Right ventricle myocardium inferior (tissue), 1 donor: ENCODE data around the gene PRKAA2. TPM values are rescaled to one million over a fixed set of nuclear protein-coding genes. Genes with fewer than 3 reads are reported as not detected.
A peak's percentile ranks its signal among the peaks of the same experiment; 100 is the strongest.

Source experiments
- ATAC-seq: fragments of 200-7000 bp; cut with Tn5 transposase; one replicate; pipeline ENCODE4 v1.9.1; 2020; ENCODE audit warnings: mild to moderate bottlenecking, moderate library complexity
- DNase-seq: peaks from one replicate; pipeline ENCODE4 v3.0.0; 2021; ENCODE audit errors: missing footprints
- intact Hi-C: fragments of 100-400 bp; cut with DNase I; formaldehyde crosslinking; loops from one replicate; pipeline ENCODE4 v1.11.0; 2022
- total RNA-seq: library from RNA; stranded (reverse); fragmentation: NEBNext Ultra II Directional; extraction: Animal tissue kit (Norgen Biotek cat#: 25700); gene quantifications from one replicate; pipeline ENCODE4 v1.2.1, GENCODE V29; 2021
- donor health status: DM: no; HTN: yes; CAD: no; lungs with severe emphysema.

The PRKAA2 gene
- total RNA-seq, 1 donor from 2014 or later, result 77.9 TPM

DNA sequence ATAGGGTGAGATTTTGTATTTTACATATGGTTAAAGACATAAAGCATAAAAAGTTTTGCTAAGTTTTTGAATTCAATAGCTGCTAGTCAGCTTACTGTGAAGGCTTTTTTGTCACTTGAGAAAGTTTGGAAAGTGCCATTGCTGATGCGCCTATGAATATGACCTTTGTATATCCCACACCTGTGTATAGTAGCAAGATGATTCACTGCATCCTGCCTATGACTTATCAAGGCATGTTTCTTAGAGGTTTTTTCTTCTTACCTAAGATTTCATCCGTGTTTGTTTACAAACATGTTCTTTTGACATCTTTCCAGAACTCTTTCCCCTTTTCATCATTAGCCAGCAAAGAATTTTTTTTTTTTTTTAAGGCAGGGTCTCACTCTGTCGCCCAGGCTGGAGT, 51.5 kb downstream of the PRKAA2 start:
- intact Hi-C loops, result no loop called here

DNA sequence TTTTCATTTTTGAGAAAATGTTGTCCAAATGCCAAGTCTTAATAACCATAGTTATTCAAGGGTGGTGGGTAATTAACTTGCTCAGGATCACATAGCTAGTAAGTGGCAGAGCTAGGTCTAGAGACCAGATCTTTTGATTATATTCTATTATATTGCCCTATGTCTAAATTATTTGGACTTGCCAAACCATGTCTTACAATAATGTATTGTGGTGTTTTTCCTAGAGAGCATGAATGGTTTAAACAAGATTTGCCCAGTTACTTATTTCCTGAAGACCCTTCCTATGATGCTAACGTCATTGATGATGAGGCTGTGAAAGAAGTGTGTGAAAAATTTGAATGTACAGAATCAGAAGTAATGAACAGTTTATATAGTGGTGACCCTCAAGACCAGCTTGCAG, 58.6 kb downstream of the PRKAA2 start:
- ATAC-seq (no peak), DNase-seq (no peak)
- intact Hi-C loops, result no loop called here

More for the DNA sequence above, 51.5 kb downstream of the PRKAA2 start:
- ATAC-seq (no peak), DNase-seq (no peak)

- intact Hi-C loops, result loop anchor here (5.0 kb wide), 2 partner anchors 60 to 1425 kb away; partner anchors contain the start of gene PRKAA2
- DNase-seq (no peak), ATAC-seq (no peak)
Measured at GRCh38 chr1:56707379-56707778, 62.3 kb downstream of the PRKAA2 start.

DNA sequence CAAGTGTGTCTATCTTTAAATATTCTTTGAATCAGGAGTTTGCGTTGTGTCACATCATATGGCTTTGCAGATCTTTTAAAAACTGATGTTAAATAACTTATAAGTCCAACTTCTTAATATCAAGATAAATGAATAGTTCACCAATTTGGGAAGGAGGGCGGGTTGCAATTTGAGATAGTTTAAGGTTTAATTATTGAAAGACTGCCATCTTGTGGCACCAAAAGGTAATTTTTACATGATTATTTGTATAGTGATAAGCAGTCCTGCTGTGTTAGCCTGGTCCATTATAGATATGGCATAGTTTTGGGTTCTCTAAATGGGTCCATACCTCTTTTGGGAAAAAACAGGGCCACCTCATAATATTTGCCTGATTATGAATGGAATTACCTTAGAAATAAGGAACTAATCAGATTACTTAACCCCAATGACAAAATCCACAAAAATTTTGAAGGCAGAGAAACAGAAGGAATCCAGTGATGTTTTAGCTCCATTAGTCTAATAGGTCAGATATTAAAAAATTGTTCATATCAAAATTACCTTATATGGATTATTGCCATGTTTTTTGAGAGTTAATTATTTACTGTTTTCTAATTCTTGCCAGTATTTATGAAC, 64.3 kb downstream of the PRKAA2 start:
- DNase-seq, result no peak
- intact Hi-C loops, result loop anchor here (5.0 kb wide), 2 partner anchors 62 to 1427 kb away; partner anchors contain the start of gene PRKAA2

DNA sequence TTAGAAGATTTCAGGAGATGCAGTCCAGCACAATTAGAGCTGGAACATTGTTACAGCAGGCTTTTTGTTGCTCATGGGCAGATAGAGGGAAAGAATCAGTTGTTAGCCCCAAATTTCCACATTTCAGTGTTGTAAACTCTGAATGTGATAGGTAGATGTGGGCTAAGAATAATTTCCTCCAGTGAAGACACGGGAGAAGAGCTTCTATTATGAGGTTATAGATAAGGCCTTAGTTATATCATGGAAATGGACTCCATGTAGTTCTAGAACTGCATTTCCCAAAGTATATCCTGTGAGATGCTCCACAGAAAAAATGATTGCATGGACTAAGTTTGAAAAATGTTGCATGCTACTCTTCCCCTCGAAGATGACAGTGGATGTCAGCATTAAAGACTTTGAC, 64.9 kb downstream of the PRKAA2 start:
- intact Hi-C loops, result loop anchor here (5.0 kb wide), 2 partner anchors 63 to 1428 kb away; partner anchors contain the start of gene PRKAA2
- no peak for DNase-seq
- no peak for ATAC-seq

More for the DNA sequence above, 64.3 kb downstream of the PRKAA2 start:
- no peak for ATAC-seq

GRCh38 chr1:56710646-56711045, 65.5 kb downstream of the PRKAA2 start:
- DNase-seq, result no peak
- intact Hi-C loops, result no loop called here
- ATAC-seq, result no peak

- ATAC-seq, result no peak
- intact Hi-C loops, result no loop called here
- no peak for DNase-seq
Measured at GRCh38 chr1:56712150-56712549, 67.0 kb downstream of the PRKAA2 start.

GRCh38 chr1:56713112-56713511, 68.0 kb downstream of the PRKAA2 start:
- intact Hi-C loops, result no loop called here
- DNase-seq, result no peak
- ATAC-seq, result no peak

GRCh38 chr1:56715156-56715555, 70.0 kb downstream of the PRKAA2 start:
- ATAC-seq, result no peak
- no peak for DNase-seq
- intact Hi-C loops, result no loop called here

DNA sequence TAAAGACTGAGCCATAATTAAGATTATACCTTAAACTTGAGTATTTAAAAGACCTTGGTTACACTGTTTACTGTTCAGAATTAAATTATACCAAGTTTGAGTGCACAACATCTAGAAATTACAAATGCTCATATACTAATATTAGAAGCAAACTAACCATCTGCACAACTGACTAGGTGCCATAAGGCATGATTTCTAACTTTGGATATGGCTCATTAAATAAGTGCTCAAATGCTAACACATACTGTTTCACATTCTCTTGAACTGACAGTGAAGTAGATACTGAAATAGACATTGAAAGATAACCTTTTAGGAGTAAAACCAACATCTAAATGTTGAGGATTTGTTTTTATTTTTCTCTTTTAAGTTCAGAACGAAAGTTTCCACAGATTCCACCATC, 74.1 kb downstream of the PRKAA2 start:
- ATAC-seq, result no peak
- intact Hi-C loops, result no loop called here

DNA sequence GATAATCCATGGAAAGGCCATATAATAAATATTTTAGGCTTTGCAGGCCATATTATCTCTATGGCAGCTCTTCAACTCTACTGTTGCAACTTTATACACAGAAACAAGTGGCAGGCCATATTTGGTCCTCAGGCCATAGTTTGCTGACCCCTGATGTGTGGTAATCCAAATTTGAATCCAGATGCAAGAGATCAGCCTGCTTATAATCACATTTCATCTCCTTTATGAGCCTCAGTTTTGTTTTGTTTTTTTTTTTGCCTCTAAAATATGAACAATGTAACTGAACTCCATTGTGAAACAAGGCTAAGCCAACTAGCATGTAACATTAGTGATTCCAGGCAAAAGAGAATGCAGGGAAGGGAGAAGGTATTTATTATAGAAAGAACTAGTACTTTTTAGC, 81.6 kb downstream of the PRKAA2 start:
- no peak for DNase-seq

More for the DNA sequence above, 74.1 kb downstream of the PRKAA2 start:
- no peak for DNase-seq

DNA sequence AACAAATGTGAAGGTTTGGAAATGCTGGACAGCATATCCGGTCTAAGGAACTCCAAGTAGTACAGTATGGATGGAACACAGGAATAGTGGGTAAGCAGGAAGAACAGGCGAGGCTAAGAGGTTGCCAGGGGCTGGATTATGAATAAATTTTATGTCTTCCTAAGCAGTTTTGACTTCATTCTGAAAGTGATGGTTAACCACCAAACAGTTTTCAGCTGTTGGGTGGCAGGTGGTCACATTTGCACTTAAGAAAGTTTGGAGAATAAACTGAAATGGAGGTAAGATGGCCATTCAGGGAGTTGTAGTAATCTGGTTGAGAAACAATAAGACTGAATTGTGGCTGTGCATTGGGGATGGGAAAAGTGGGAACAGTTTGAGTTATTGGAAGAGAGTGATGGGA, 83.8 kb downstream of the PRKAA2 start:
- ATAC-seq (no peak), DNase-seq (no peak)
- intact Hi-C loops, result no loop called here

More for the DNA sequence above, 81.6 kb downstream of the PRKAA2 start:
- ATAC-seq, result no peak
- intact Hi-C loops, result no loop called here

DNA sequence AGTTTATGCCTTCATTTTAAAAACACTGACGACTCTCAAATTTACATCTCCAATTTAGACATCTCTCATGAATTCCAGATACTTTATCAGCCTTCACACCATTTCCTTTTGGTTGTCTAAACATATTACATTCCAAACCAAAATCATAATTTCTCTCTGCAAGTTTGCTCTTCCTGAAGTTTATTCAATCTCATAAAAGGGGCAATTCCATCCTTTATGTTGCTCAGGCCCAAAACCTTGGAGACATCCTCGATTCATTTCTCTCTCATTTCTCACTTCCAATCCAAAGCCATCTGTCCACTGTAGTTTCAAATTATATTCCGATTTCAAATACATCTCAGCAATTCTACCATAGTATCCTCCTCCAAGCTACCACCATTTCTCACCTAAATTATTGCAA, 100.1 kb downstream of the PRKAA2 start:
- no peak for ATAC-seq
- intact Hi-C loops, result no loop called here
- no peak for DNase-seq

DNA sequence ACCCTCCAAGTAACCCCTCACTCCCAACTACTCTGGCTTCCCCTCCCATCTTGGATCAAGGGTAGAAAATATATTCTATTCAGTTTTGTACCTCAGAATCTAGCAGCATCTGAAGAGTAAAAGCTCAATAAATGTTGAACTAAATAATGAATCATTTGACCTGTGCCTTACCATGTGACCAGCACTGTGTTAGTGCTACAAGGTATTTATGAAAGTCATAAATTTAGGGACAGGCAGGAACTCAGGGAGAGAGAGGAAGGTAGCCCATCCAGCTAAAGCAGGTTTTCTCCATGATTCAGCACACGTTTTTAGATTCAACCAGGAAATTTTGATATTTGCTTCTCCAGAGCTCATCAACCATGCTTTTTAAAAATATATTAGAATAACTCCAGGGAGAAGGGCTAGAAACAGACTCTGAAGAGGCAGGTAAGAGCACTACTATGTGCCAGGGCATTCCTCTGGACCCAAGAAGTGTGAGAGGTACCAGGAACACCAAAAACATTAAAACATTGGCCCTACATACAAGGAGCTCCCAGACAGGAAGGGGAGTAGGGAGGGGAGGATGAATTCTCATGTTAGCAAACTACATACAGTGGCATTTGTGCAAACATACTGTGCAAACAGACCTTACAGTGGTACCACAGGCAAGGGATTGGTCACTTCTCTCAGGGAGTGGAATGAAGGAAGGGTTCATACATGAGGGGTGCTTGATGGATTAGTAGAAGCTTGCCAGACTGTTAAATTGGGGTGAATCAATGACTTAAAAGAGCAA, 109.8 kb downstream of the PRKAA2 start:
- no peak for ATAC-seq
- intact Hi-C loops, result no loop called here
- DNase-seq, result no peak

DNA sequence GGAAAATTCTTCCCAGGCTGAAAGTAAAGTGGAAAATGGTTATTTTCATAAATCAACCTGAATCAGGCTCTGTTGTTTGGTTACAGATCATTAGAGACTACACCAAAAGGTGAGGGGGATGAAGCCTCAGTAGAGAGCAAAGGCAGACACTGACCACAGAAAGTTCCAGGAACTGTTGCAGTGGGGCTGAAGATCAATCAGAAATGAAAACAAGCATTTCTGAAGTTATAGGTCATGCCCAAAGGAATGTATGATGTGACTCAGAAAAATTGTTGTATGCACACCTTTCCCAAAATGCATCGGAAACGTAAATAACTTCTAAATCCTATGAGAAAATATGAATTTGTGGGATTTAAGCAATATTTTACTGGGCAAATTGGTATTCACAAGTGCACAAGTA, 110.8 kb downstream of the PRKAA2 start:
- intact Hi-C loops, result no loop called here
- DNase-seq, result no peak
- ATAC-seq, result no peak

DNA sequence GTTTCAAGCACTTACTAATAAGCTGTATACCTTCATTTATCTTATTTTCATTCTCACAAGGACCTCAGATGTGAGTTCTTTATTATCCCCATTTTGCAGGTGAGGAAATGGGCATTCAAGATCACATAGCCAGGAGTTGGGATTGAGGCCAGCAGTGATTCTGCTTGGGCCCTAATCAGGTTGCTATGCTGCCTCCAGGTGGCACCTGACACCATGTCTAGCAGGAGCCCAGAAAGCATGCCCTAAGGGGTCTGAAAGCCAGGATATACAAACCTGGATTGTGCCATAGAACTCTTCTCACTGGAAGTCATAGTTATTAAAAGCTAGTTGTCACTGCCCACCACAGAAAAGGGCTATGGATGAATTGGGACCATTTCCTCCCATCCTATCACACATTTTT, 113.0 kb downstream of the PRKAA2 start:
- ATAC-seq (peak; percentile 59), DNase-seq (no peak)
- intact Hi-C loops, result loop anchor here (1.0 kb wide), 1 partner anchor 63 kb away; no protein-coding TSS in a partner anchor

GRCh38 chr1:56758794-56759193, 113.7 kb downstream of the PRKAA2 start:
- intact Hi-C loops, result loop anchor here (1.0 kb wide), 1 partner anchor 63 kb away; no protein-coding TSS in a partner anchor
- no peak for ATAC-seq
- no peak for DNase-seq
